NCI-H2107 (cell line): ENCODE results near the gene SLC39A9.
"Not testable (repeated sequence)": the region's sequence is repeated elsewhere in the genome, so short reads cannot be mapped to it uniquely, and the experiment has no call there.

Experiments
- DNase-seq: peaks from one replicate; lab custom pipeline; 2025; lab: John Stamatoyannopoulos, UW

SLC39A9 gene

DNA sequence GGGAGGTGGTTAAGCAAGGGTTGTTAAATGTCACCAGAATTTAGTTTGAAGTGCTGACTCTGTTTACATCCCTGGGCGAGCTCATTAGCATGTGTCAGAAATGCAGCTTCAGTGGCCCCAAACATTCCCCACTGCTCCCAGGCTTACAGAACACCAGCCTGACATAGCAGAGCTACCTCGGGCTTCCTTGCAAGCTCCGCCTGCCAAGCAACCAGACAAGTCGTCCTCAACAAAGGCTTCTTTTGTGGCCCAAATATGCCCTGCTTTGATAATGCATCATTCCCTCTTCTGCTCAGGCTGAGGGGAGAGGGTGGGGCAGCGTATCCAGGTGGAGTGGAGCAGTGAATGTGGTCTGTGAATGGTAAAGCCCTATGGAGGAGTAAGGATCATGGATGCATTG lies 28.4 kb upstream of the SLC39A9 start:
- DNase-seq: no peak

DNA sequence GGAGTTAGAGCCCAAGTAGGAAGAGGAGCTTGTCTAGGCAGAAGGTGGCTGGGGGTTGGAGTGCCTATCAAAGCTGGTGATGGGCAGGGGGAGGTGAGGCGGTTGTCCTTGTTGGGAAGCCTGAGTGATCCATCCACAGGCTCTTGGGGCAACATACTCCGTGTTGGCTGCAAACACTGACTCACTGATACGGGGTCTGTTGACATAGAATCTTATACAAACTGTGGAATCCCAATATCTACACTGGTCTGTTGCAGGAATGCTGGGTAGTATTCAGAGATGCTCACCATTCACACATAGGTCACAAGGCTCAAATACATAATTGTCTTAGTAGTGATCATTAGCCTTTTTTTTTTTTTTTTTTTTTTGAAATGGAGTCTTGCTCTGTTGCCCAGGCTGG lies 26.3 kb upstream of the SLC39A9 start:
- no peak for DNase-seq

DNA sequence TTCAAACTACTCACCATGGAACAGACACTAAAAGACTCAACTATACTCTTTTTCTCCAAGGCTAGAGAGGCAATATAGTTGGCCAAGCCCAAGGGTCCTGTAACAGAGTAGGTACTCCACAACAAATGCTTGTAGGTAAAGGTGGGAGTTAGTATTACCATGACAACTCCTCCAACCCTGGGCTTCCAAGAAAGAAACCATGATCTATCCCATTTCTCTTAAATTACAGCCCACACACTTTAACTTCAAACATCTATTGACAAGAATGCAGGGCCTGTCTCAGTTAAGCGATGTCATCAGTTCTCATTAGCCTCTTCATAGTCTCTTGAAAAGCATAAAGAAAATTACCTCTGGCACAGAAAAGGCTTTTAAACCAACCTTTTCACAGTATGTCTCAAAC lies 25.4 kb upstream of the SLC39A9 start:
- DNase-seq: no peak

- no peak for DNase-seq
Observed at GRCh38 chr14:69374235-69374634, 24.3 kb upstream of the SLC39A9 start.

GRCh38 chr14:69375182-69375581 lies 23.3 kb upstream of the SLC39A9 start:
- DNase-seq: no peak

DNA sequence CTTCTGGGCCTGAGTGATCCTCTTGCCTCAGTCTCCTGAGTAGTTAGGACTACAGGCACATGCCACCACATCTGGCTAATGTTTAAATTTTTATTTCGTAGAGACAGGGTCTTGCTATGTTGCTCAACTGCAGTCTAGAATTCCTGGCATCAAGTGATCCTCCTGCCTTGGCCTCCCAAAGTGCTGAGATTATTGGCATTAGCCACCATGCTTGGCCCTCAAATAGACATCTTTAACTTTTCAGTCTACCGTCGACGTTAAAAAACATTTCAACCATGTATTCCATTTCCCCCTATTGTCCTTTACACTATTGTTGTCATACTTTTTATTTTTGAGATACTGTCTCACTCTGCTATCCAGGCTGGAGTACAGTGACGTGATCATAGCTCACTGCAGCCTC lies 22.8 kb upstream of the SLC39A9 start:
- DNase-seq: no peak

DNA sequence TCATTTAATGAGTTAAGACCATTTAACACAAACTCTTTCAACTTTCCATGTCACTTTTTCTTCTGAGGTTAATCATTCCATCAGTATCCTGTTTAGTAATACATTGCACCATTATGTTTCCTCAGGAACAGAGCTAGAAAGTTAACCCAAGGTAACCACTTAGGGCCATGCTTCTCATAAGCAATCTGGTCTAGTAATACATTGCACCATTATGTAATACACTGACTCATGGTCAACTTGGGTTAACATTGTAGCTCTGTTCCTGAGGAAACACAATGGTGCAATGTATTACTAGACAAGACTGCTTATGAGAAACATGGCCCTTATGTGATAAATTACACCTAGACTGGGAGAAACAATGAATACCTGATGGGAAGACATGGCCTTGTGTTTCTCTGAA lies 22.1 kb upstream of the SLC39A9 start:
- no peak for DNase-seq

DNA sequence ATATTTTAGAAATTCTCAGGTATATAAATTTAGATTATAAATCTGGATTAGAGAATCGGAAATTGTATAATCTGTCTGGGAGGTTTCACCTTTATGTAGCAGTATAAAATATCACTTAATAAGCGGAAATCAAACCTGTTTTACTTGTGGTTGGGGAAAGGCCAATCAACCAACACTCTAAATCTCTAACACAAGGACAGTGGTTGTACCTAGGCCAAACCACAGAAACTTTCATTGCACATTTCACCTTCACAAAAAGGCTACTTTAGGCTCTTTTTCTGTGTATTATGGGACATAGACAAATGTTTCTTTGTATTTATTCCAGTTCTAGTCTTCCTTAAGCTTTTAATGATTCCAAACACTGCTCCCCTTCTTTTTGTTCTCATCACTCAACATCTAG lies 20.2 kb upstream of the SLC39A9 start:
- DNase-seq: no peak

- peak; percentile 20 for DNase-seq
Observed at GRCh38 chr14:69387311-69387710, 11.2 kb upstream of the SLC39A9 start.

GRCh38 chr14:69391400-69391799 lies 7.1 kb upstream of the SLC39A9 start:
- not testable (repeated sequence) for DNase-seq

DNA sequence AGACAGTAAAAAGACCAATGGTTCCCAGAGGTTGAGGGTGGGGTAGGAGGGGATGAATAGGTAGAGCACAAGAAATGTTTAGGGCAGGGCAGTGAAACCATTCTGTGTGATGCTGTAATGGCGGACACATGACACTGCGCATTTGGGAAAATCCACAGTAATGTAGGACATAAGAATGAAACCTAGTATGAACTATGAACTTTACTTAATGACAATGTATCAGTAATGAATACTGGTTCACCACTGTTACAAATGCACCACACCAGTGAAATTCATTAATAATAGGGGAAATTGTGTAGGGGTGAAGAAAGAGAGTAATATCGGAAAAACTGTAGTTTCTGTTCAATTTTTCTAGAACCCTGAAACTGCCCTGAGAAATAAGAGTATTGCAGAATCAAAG lies 6.0 kb upstream of the SLC39A9 start:
- no peak for DNase-seq

DNA sequence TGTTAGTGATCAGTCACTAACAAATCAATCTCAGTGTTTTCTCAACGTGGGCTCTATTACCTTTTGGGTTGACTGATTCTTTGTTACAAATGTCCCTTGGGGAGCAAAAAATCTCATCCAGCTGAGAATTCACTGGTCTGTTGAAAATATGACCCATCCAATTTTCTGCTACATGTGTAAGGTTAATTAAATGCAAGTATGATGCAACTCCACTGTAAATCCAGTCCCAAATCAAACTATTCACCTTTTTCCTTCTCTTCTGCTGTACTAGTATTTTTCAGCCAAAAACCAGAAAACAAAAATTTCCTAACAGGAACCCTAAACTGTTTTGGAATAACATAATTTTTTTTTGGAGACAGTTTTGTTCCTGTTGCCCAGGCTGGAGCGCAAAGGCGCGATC lies 2.6 kb upstream of the SLC39A9 start:
- no peak for DNase-seq

DNA sequence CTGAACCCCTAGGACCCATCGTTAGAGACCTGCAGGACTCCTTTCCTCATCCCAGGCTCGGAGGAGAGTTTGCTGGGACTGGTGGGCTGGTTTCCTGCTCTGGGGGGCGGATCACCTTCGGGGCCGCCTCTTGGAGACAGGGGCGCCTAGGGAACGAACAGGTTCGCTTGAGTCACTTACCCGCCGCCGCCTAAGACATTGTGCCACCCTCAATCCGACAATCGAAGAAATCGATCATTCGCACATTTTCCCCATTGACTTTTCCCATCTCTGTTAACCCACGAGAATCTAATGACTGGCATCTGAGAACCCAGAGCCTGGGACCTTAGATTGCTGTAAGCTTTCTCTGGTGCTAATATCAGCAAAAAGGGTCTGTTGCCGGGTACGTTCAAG lies 322 bp downstream of the SLC39A9 start:
- DNase-seq: no peak

- no peak for DNase-seq
Observed at GRCh38 chr14:69399750-69400149, 1.3 kb downstream of the SLC39A9 start.

GRCh38 chr14:69400154-69400553 lies 1.7 kb downstream of the SLC39A9 start:
- DNase-seq: no peak

DNA sequence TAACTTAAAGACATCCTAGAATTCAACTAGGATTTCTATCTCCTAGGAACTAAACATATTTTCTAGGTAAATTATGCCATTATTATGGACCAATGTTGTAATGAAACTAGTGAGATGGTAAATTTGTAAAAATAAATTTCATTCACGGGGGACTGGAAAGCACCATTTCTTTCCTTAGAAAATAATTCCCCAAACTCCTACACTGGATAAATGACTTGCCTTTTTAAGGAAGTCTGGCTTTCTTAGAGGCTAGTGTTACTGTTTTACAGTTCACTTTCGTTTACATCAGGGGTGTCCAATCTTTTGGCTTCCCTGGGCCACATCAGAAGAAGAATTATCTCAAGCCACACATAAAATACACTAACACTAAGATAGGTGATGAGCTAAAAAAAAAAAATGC lies 3.3 kb downstream of the SLC39A9 start:
- no peak for DNase-seq

GRCh38 chr14:69404478-69404877 lies 6.0 kb downstream of the SLC39A9 start:
- DNase-seq: no peak

- no peak for DNase-seq
Observed at GRCh38 chr14:69404883-69405282, 6.4 kb downstream of the SLC39A9 start.

DNA sequence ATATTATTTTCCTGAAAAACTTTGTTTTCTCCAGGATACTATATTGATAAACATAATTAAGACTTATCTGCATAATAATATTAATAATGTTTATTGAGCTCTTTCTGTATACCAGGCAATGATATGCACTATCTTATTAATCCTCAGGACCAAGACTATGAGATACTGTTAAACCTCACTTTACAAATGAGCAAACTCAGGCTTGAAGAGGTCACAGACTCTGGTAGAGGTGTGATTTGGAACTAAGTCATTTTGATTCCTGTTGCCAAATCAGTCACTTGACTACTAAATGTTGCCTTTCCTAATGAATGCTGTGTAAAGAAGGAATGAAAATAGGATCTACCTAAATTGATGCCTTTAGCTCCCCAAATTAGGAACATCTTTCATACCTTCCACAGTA lies 7.3 kb downstream of the SLC39A9 start:
- DNase-seq: no peak

- no peak for DNase-seq
Observed at GRCh38 chr14:69408331-69408960, 10.0 kb downstream of the SLC39A9 start.

- no peak for DNase-seq
Observed at GRCh38 chr14:69413483-69413882, 15.0 kb downstream of the SLC39A9 start.

DNA sequence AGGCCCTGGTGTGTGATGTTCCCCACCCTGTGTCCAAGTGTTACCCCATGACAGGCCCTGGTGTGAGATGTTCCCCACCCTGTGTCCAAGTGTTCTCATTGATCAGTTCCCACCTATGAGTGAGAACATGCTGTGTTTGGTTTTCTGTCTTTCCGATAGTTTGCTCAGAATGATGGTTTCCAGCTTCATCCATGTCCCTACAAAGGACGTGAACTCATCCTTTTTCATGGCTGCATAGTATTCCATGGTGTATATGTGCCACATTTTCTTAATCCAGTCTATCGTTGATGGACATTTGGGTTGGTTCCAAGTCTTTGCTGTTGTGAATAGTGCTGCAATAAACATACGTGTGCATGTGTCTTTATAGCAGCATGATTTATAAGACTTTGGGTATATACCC lies 17.6 kb downstream of the SLC39A9 start:
- DNase-seq: not testable (repeated sequence)

DNA sequence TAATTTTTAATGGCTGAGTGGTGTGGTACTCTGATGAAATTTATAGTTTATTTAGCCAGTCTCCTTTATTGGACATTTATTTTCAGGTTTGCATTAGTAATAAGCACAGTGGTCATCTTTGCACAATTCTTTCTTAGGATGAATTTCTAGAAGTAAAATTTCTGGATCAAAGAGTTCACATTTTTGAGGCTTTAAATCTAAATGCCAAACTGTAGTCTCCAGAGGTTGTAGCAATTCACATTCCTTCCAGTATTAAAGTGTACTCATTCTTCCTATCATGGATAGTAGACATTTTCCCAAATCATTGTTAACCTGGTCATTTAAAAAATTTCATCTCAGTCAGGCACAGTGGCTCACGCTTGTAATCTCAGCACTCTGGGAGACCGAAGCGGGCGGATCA lies 24.8 kb downstream of the SLC39A9 start:
- DNase-seq: no peak

- DNase-seq: no peak
Observed at GRCh38 chr14:69424149-69424923, 25.8 kb downstream of the SLC39A9 start.
